ENCODE data around the gene ARHGEF40.

DNA sequence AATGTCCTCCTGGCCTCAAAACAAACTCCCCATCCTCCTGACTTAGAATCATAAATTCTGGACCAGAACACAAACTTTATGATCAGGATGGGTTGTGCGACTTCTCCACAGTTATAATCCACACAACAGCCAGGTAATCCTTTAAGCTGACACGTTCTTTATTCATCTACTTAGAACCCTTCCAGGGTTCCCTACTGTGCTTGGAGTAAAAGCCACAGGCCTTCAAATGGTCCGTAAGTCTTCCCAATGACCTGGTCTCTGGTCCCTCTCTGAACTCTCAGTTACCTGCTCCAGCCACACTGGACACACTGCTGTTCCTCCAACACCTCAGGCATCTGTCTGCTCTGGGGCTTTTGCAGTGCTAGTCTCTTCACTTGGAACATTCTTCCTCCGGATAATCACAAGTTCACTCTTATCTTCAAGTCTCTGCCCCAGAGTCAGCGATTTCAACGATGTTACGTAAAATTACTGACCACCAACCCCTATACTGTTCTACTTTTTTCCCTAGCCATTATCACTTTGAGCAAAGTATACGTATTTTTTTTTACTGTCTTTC lies 29.7 kb upstream of the ARHGEF40 start:
- TF ChIP-seq SP1 (IDR thresholded peaks at IDR 0.05): no peak
- TF ChIP-seq FOXK2 (IDR thresholded peaks at IDR 0.05): no peak
- no peak for TF ChIP-seq CTBP1 (IDR thresholded peaks at IDR 0.05; ENCODE audit: borderline replicate concordance)
- no peak for TF ChIP-seq FOXM1 (IDR thresholded peaks at IDR 0.05; ENCODE audit: borderline replicate concordance)
- no peak for TF ChIP-seq ELF4 (IDR thresholded peaks at IDR 0.05)
- TF ChIP-seq FOXA1 (IDR thresholded peaks at IDR 0.05): no peak
